ENCODE measurements around the gene EFR3B. TPM values are rescaled to one million over a fixed set of nuclear protein-coding genes. Genes with fewer than 3 reads are reported as not detected.
A peak's percentile ranks its signal among the peaks of the same experiment; 100 is the strongest.
"Not testable (repeated sequence)": the region's sequence is repeated elsewhere in the genome, so short reads cannot be mapped to it uniquely, and the experiment has no call there.

EFR3B gene
- total RNA-seq, 4 donors from 2014 or later = under 0.01 to 6.1 (median 1.3) TPM; not detected in 1

DNA sequence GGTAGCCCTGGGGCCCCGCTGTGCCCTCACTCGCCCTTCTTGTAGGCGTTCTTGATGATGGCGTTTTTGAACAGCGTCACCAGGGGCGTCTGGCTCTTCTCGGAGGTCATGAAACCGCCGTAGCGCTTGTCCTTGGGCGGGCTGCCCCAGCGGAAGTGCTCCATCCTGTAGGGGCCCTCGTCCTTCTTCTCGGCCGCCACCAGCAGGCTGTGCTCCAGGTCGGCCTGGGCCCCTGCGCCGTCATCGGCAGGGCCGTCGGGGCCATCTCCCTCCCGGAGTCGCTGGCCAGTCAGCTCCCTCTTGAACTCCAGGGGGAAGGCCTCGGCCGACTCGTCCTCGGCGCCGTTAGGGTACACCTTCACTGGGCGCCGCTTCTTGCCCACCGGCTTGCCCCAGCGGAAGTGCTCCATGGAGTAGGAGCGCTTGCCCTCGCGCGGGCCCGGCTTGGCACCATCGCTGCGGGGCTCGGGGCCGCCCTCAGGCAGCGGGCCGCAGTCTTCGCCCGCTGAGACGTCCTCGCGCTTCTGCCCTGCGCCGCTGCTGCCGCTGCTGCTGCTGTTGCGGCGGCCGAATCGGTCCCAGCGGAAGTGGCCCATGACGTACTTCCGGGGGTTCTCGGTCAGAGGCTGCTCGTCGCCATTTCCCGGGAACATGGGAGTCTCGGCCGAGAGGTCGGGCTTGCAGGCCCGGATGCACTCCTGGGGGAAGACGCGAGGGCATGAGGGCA is 119.3 kb downstream of the EFR3B start:
- H3K27ac ChIP-seq = no peak overlapping the region
- H3K27me3 ChIP-seq = no peaks in the 10 kb centered on the region
- intact Hi-C loops (cut with DNase I; ENCODE audit: low total_unique reads) = no loop called here

DNA sequence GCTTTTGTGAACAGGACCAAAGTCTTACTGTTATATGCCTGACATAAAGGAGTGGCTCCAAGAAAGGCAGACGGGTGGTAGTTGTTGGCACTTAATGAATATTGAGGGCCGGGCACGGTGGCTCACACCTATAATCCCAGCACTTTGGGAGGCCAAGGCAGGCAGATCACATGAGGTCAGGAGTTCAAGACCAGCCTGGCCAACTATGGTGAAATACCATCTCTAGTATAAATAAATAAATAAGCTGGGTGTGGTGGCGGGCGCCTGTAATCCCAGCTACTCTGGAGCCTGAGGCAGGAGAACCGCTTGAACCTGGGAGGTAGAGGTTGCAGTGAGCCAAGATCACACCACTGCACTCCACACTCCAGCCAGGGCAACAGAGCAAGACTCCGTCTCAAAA is 120.2 kb downstream of the EFR3B start:
- H3K36me3 ChIP-seq; H3K4me1 ChIP-seq; H3K27me3 ChIP-seq; H3K9me3 ChIP-seq; H3K27ac ChIP-seq; intact Hi-C loops (cut with DNase I; ENCODE audit: low total_unique reads); H3K4me3 ChIP-seq; DNase-seq: not testable (repeated sequence)

More for the DNA sequence above, 119.3 kb downstream of the EFR3B start:
- DNase-seq = peak; percentile 31 to 51
- H3K9me3 ChIP-seq = no peaks in the 10 kb centered on the region
- TF ChIP-seq, protein P1, sequence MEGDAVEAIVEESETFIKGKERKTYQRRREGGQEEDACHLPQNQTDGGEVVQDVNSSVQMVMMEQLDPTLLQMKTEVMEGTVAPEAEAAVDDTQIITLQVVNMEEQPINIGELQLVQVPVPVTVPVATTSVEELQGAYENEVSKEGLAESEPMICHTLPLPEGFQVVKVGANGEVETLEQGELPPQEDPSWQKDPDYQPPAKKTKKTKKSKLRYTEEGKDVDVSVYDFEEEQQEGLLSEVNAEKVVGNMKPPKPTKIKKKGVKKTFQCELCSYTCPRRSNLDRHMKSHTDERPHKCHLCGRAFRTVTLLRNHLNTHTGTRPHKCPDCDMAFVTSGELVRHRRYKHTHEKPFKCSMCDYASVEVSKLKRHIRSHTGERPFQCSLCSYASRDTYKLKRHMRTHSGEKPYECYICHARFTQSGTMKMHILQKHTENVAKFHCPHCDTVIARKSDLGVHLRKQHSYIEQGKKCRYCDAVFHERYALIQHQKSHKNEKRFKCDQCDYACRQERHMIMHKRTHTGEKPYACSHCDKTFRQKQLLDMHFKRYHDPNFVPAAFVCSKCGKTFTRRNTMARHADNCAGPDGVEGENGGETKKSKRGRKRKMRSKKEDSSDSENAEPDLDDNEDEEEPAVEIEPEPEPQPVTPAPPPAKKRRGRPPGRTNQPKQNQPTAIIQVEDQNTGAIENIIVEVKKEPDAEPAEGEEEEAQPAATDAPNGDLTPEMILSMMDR (IDR thresholded peaks at IDR 0.05) = no peak
- no peak for TF ChIP-seq POLR2A (IDR thresholded peaks at IDR 0.05)
- H3K36me3 ChIP-seq = no peaks in the 10 kb centered on the region
- H3K4me3 ChIP-seq = peak overlapping the region; percentile 10 to 34
- no peaks in the 10 kb centered on the region for H3K4me1 ChIP-seq

- Histone ChIP-seq H3K27ac (no peak overlapping the region), H3K4me3 (no peak overlapping the region), H3K4me1 (no peaks in the 10 kb centered on the region), H3K9me3 (no peaks in the 10 kb centered on the region), H3K36me3 (no peaks in the 10 kb centered on the region), H3K27me3 (peaks cover 0 to 26% of the 10 kb centered on the region in 2 donors)
- intact Hi-C loops (cut with DNase I; ENCODE audit: low total_unique reads) = no loop called here
- DNase-seq = no peak
- TF ChIP-seq POLR2A (IDR thresholded peaks at IDR 0.05) = no peak
- TF ChIP-seq, protein P1 (IDR thresholded peaks at IDR 0.05) = no peak
These were observed 122.7 kb downstream of the EFR3B start for GRCh38 chr2:25164561-25164960.

- Histone ChIP-seq H3K27me3 (peaks cover 0 to 26% of the 10 kb centered on the region in 2 donors), H3K27ac (no peak overlapping the region), H3K4me1 (no peaks in the 10 kb centered on the region), H3K4me3 (no peak overlapping the region), H3K9me3 (no peaks in the 10 kb centered on the region), H3K36me3 (no peaks in the 10 kb centered on the region)
- TF ChIP-seq, protein P1 (IDR thresholded peaks at IDR 0.05) = no peak
- TF ChIP-seq POLR2A (IDR thresholded peaks at IDR 0.05) = no peak
- DNase-seq = no peak
- intact Hi-C loops (cut with DNase I; ENCODE audit: low total_unique reads) = no loop called here
These were observed 124.4 kb downstream of the EFR3B start for GRCh38 chr2:25165992-25166875.

DNA sequence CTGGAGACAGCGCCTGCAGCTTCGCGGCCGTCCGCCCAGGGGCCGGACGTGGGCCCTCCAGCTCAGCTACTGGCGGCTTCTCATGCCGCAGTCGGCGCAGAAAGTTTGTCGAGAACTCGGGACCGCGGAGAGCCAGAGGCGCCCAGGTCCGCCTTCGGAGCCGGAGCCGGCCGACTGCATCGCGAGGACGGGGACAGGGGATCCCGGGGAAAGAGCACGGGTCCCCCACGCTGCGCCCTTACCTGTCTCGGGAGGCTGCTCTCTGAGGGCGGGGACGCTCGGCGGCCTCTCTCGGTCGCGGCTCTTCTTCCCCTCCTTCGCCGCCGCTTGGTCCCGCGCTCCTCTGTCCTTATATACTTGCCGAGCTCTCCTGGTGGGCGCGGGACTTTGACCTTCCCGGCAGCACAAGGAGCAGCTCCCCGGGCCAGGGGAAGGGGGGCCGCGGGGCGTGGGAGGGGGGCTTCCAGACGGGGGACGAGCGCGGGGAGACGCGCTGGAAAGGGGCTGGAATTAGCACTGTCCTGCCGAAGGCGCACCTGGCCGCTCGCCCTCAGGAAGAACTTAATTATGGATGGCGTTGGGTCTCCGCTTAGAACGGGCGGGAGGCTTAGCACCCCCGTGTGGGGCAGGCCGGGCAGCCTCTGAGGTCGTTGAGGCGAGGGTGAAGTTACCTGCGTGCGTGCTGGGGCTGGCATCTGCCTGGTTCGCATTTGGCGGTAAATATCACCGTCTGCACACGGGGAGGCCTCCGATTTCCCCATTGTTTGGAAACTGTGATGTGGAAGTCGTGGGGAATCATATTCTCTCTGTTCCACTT is 126.6 kb downstream of the EFR3B start, which contains the start of gene POMC:
POMC (minus strand) TSS at position 325 of the 817 bp plus-strand sequence. CDS start 3,808 bp downstream, outside the sequence.
- Histone ChIP-seq H3K36me3 (no peaks in the 10 kb centered on the region), H3K27ac (no peak within 1 kb of the TSS), H3K4me3 (peak within 1 kb of the TSS; percentile 18 to 33), H3K4me1 (no peaks in the 10 kb centered on the region), H3K27me3 (peaks cover 0 to 26% of the 10 kb centered on the region in 2 donors), H3K9me3 (no peaks in the 10 kb centered on the region)
- intact Hi-C loops (cut with DNase I; ENCODE audit: low total_unique reads) = no loop called here
- TF ChIP-seq, protein P1 (IDR thresholded peaks at IDR 0.05) = no peak
- no peak for TF ChIP-seq POLR2A (IDR thresholded peaks at IDR 0.05)
- no peak for DNase-seq
